Suppressor macrophage treated with lipopolysaccharide for 1 hour (primary cell): Measurements from ENCODE around the gene EMC6.
"Not testable (repeated sequence)": the region's sequence is repeated elsewhere in the genome, so short reads cannot be mapped to it uniquely, and the experiment has no call there.

Experiments used
- DNase-seq, 3 donors: peaks; one replicate each; pipeline ENCODE4 v3.0.0-alpha.2; 2020 to 2022

Gene EMC6

GRCh38 chr17:3682033-3682432 is 13.4 kb downstream of the EMC6 start:
- no peak for DNase-seq

GRCh38 chr17:3683054-3683511 is 14.5 kb downstream of the EMC6 start:
- peak; percentile 57 to 71 (median 65) for DNase-seq

- no peak for DNase-seq
These were observed 16.6 kb downstream of the EMC6 start for GRCh38 chr17:3685174-3685573.

- DNase-seq = no peak
These were observed 19.5 kb downstream of the EMC6 start for GRCh38 chr17:3688027-3688553.

- no peak for DNase-seq
These were observed 20.2 kb downstream of the EMC6 start for GRCh38 chr17:3688852-3689261.

- DNase-seq = no peak
These were observed 20.9 kb downstream of the EMC6 start for GRCh38 chr17:3689262-3690093.

GRCh38 chr17:3690094-3690715 is 21.6 kb downstream of the EMC6 start:
- DNase-seq = no peak

GRCh38 chr17:3691617-3692067 is 23.0 kb downstream of the EMC6 start:
- DNase-seq = no peak

GRCh38 chr17:3692346-3692745 is 23.7 kb downstream of the EMC6 start:
- no peak for DNase-seq

- DNase-seq = no peak
These were observed 24.5 kb downstream of the EMC6 start for GRCh38 chr17:3693141-3693540.

- DNase-seq = no peak
These were observed 25.2 kb downstream of the EMC6 start for GRCh38 chr17:3693829-3694231.

GRCh38 chr17:3695129-3695722 is 26.6 kb downstream of the EMC6 start:
- no peak for DNase-seq

GRCh38 chr17:3695723-3696411 is 27.3 kb downstream of the EMC6 start, which contains the start of gene P2RX5:
P2RX5 (minus strand) TSS chr17:3696155; CDS start chr17:3696005, 150 bp downstream.
- peak; percentile 49 to 77 (median 60) for DNase-seq

- DNase-seq = no peak
These were observed 28.5 kb downstream of the EMC6 start for GRCh38 chr17:3697103-3697476.

- no peak for DNase-seq
These were observed 29.5 kb downstream of the EMC6 start for GRCh38 chr17:3698139-3698538.

- DNase-seq = no peak
These were observed 31.3 kb downstream of the EMC6 start for GRCh38 chr17:3699951-3700350.

GRCh38 chr17:3702041-3702539 is 33.5 kb downstream of the EMC6 start:
- DNase-seq = not testable (repeated sequence)

GRCh38 chr17:3704931-3705717 is 36.5 kb downstream of the EMC6 start:
- no peak for DNase-seq

GRCh38 chr17:3705718-3705984 is 37.0 kb downstream of the EMC6 start:
- not testable (repeated sequence) for DNase-seq

GRCh38 chr17:3708366-3708765 is 39.8 kb downstream of the EMC6 start:
- DNase-seq = peak in 1 of 3 donors; percentile 39

- peak; percentile 87 to 94 (median 91) for DNase-seq
These were observed 42.4 kb downstream of the EMC6 start for GRCh38 chr17:3710951-3711383.
